ENCODE data around the gene RTN1.

DNA sequence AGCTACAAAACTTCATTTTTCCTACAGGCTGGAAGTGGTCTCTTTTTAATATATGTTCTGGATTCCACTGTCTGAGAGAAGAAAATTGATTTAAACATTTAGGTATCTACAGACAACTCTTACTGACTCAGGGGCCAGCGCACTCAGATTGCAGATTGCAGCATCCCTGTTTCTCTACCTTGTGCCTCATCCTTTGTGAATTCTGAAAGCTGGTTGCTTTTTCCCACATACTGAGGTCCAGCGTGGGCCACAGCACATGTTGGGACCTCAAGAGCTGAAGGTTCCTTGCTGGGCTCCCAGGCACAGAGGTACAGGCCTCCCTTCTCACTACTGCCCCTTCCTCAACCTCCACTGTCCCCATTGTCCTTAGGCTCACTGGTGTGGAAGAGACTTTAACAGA is 192.2 kb downstream of the RTN1 start:
- TF ChIP-seq, protein P1, sequence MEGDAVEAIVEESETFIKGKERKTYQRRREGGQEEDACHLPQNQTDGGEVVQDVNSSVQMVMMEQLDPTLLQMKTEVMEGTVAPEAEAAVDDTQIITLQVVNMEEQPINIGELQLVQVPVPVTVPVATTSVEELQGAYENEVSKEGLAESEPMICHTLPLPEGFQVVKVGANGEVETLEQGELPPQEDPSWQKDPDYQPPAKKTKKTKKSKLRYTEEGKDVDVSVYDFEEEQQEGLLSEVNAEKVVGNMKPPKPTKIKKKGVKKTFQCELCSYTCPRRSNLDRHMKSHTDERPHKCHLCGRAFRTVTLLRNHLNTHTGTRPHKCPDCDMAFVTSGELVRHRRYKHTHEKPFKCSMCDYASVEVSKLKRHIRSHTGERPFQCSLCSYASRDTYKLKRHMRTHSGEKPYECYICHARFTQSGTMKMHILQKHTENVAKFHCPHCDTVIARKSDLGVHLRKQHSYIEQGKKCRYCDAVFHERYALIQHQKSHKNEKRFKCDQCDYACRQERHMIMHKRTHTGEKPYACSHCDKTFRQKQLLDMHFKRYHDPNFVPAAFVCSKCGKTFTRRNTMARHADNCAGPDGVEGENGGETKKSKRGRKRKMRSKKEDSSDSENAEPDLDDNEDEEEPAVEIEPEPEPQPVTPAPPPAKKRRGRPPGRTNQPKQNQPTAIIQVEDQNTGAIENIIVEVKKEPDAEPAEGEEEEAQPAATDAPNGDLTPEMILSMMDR (IDR thresholded peaks at IDR 0.05), result no peak
- no peak for TF ChIP-seq TCF7L2 (IDR thresholded peaks at IDR 0.05; ENCODE audit: low read depth, low read length)
- no peak for TF ChIP-seq SIN3A (IDR thresholded peaks at IDR 0.05; ENCODE audit: borderline replicate concordance, insufficient read depth, low read depth, low read length)
- TF ChIP-seq POLR2AphosphoS5 (IDR thresholded peaks at IDR 0.05; ENCODE audit: low read depth, low read length), result no peak
- TF ChIP-seq, protein P2, sequence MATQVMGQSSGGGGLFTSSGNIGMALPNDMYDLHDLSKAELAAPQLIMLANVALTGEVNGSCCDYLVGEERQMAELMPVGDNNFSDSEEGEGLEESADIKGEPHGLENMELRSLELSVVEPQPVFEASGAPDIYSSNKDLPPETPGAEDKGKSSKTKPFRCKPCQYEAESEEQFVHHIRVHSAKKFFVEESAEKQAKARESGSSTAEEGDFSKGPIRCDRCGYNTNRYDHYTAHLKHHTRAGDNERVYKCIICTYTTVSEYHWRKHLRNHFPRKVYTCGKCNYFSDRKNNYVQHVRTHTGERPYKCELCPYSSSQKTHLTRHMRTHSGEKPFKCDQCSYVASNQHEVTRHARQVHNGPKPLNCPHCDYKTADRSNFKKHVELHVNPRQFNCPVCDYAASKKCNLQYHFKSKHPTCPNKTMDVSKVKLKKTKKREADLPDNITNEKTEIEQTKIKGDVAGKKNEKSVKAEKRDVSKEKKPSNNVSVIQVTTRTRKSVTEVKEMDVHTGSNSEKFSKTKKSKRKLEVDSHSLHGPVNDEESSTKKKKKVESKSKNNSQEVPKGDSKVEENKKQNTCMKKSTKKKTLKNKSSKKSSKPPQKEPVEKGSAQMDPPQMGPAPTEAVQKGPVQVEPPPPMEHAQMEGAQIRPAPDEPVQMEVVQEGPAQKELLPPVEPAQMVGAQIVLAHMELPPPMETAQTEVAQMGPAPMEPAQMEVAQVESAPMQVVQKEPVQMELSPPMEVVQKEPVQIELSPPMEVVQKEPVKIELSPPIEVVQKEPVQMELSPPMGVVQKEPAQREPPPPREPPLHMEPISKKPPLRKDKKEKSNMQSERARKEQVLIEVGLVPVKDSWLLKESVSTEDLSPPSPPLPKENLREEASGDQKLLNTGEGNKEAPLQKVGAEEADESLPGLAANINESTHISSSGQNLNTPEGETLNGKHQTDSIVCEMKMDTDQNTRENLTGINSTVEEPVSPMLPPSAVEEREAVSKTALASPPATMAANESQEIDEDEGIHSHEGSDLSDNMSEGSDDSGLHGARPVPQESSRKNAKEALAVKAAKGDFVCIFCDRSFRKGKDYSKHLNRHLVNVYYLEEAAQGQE (IDR thresholded peaks at IDR 0.05; ENCODE audit: insufficient read depth in 1 of 2, low read depth in 2 of 2, low read length in 1 of 2), result no peak

Data from Panc1 (cell line).